Activated naive CD8-positive, alpha-beta T cell treated with anti-CD3 and anti-CD28 coated beads, Interleukin-2, amount 10 ng/mL, durations not matched to agents 7 days and 5 days (primary cell): Measurements from ENCODE around the gene MAD2L2. TPM values are rescaled to one million over a fixed set of nuclear protein-coding genes. Genes with fewer than 3 reads are reported as not detected.

ENCODE experiments used
- ATAC-seq: fragments of 150-1000 bp; cut with Tn5 transposase; one replicate; pipeline ENCODE4 v1.10.0; 2021; ENCODE audit warnings: low read depth, moderate library complexity
- POLR2A ChIA-PET: fragments of 350-600 bp; sonication (Branson Sonifier 250); formaldehyde crosslinking; loops from one replicate; lab custom pipeline; 2021; ENCODE audit warnings: antibody characterized with exemption; lab: Charles Lee
- DNase-seq: peaks from one replicate; pipeline ENCODE4 v3.0.0; 2021
- H3K27ac Mint-ChIP-seq: one replicate; pipeline ENCODE4 v1.8.0; 2022; ENCODE audit warnings: mild to moderate bottlenecking, mixed read lengths
- H3K27me3 Mint-ChIP-seq: one replicate; pipeline ENCODE4 v1.8.0; 2022; ENCODE audit warnings: mild to moderate bottlenecking, moderate library complexity, mixed read lengths
- H3K36me3 Mint-ChIP-seq: one replicate; pipeline ENCODE4 v1.8.0; 2021; ENCODE audit warnings: mild to moderate bottlenecking, mixed read lengths
- H3K4me1 Mint-ChIP-seq: one replicate; pipeline ENCODE4 v1.8.0; 2021; ENCODE audit warnings: mixed read lengths
- H3K4me3 Mint-ChIP-seq: one replicate; pipeline ENCODE4 v1.8.0; 2022; ENCODE audit warnings: mild to moderate bottlenecking, moderate library complexity, mixed read lengths
- H3K9me3 Mint-ChIP-seq: one replicate; pipeline ENCODE4 v1.8.0; 2021; ENCODE audit warnings: mixed read lengths
- total RNA-seq, 2 experiments: library from RNA; stranded (reverse); gene quantifications; one replicate each; pipeline ENCODE4 v1.2.3, GENCODE V29; 2021

MAD2L2 gene
- total RNA-seq, 2 experiments from 2014 or later = 95.4 to 103 TPM

DNA sequence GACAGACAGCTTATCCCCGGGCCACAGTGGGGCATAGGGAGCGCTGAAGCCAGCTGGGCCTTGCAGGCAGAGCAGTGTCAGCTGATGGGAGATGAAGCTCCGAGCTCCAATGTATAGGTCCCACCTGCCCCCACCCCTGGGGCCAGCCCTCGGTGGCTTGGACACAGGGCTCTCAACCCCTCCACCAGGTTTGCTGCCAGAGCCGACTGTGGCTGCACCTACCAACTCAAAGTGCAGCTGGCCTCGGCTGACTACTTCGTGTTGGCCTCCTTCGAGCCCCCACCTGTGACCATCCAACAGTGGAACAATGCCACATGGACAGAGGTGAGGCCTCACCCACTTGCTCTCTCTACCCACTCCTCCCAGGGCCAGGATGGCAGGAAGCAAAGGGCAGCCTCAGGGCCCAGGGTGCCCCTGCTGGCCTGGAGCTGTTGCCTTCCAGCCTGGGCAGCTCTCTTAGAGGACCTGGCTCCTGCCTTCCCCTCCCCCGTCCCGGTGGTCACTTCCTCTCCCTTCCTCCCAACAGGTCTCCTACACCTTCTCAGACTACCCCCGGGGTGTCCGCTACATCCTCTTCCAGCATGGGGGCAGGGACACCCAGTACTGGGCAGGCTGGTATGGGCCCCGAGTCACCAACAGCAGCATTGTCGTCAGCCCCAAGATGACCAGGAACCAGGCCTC lies 7.7 kb downstream of the MAD2L2 start:
- no peak overlapping the region for H3K4me3 Mint-ChIP-seq
- no peak overlapping the region for H3K27ac Mint-ChIP-seq
- DNase-seq (no peak), ATAC-seq (no peak)
- no peaks in the 10 kb centered on the region for H3K9me3 Mint-ChIP-seq
- peaks cover 5% of the 10 kb centered on the region for H3K4me1 Mint-ChIP-seq
- H3K36me3 Mint-ChIP-seq = peaks cover 16% of the 10 kb centered on the region
- POLR2A ChIA-PET = interaction anchor here (0.8 to 3.6 kb wide), 7 partner anchors 8 to 234 kb away, joined by 3 to 22 read pairs (median 5); partner anchors contain the start of genes CLCN6, FBXO6, MAD2L2 and MTHFR
- no peaks in the 10 kb centered on the region for H3K27me3 Mint-ChIP-seq

DNA sequence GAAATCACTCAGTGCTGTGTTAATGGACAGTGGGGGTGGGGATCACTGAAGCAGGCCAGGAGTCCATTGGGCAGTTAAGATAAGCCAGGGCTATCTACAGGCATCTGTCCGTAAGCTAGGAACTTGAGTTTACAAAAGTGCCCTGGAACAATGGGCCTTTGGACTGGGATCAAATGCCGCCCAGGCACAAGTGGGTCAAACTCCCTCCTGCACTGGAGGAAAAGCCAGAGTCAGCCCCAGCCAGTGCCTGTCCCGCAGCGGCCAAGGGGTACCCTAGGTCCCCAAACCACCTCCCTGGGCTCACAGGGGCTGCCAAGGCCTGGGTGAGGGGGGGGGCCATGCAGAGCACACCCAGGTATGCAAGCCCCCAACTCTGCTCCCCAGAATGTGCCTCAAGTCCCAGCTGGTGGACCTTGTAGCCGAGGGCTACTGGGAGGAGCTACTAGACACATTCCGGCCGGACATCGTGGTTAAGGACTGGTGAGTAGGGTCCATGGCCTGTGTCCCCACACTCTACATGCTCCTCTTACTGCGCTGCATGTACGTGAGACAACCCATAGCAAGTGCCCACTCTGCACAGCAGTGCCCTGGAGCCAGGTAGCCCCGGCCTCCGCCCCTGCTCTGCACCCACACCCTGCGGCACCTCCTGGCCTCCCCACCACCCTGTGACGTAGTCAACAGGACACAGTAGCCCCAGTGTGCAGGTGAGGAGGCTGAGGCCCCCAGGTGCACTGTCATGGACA lies 9.2 kb downstream of the MAD2L2 start:
- peaks cover 8% of the 10 kb centered on the region for H3K4me1 Mint-ChIP-seq
- no peak overlapping the region for H3K27ac Mint-ChIP-seq
- ATAC-seq (no peak), DNase-seq (no peak)
- POLR2A ChIA-PET = interaction anchor here (1.1 to 3.6 kb wide), 4 partner anchors 7 to 236 kb away, joined by 3 to 22 read pairs (median 6); partner anchors contain the start of genes FBXO6 and MAD2L2
- no peaks in the 10 kb centered on the region for H3K27me3 Mint-ChIP-seq
- H3K4me3 Mint-ChIP-seq = no peak overlapping the region
- peaks cover 21% of the 10 kb centered on the region for H3K36me3 Mint-ChIP-seq
- H3K9me3 Mint-ChIP-seq = no peaks in the 10 kb centered on the region

DNA sequence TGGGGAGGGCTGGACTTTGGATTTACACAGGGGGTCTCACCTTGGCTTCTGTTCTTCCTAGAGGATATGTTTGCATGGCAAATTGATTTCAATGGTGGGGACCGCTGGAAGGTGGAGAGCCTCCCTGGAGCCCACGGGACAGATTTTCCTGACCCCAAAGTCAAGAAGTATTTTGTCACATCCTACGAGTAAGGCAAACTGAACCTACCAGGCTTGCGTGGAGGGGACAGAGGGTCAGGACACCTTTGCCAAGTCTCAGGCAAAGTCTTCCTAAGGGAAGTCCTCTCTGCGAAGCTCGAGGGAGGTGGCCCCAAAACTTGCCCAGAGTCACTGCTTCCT lies 9.8 kb downstream of the MAD2L2 start:
- Mint-ChIP-seq H3K27ac (no peak overlapping the region), H3K4me1 (peaks cover 9% of the 10 kb centered on the region), H3K36me3 (peaks cover 21% of the 10 kb centered on the region), H3K27me3 (no peaks in the 10 kb centered on the region), H3K9me3 (no peaks in the 10 kb centered on the region), H3K4me3 (no peak overlapping the region)
- ATAC-seq (no peak), DNase-seq (no peak)
- POLR2A ChIA-PET = interaction anchor here (1.4 to 2.2 kb wide), 2 partner anchors 10 to 49 kb away, joined by 4 to 7 read pairs; partner anchors contain the start of gene MAD2L2

DNA sequence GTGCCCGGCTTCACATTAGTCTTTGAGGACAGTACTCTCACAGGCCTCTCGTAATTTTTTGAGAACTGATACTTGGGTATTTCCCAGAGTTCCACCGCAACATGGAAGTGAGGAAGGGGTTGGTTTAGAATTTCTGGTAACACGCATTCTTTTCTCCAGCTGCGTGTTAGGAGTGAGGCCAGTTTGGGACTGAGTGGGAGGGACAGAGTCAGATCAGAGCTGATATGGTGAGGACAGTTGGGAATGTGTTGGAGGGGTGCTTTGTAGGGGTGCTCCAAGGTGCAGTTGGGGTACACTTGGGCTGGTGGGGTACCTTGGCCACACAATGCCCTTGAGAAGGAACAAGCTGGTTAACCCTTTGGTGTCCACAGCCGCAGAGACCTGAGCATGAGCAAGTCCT lies 10.2 kb downstream of the MAD2L2 start:
- ATAC-seq (no peak), DNase-seq (no peak)
- Mint-ChIP-seq H3K27me3 (no peaks in the 10 kb centered on the region), H3K4me1 (peaks cover 12% of the 10 kb centered on the region), H3K36me3 (peaks cover 24% of the 10 kb centered on the region), H3K27ac (no peak overlapping the region), H3K9me3 (no peaks in the 10 kb centered on the region), H3K4me3 (no peak overlapping the region)
- POLR2A ChIA-PET = interaction anchor here (1.4 kb wide), 1 partner anchor 49 kb away, joined by 4 read pairs; no protein-coding TSS in a partner anchor

DNA sequence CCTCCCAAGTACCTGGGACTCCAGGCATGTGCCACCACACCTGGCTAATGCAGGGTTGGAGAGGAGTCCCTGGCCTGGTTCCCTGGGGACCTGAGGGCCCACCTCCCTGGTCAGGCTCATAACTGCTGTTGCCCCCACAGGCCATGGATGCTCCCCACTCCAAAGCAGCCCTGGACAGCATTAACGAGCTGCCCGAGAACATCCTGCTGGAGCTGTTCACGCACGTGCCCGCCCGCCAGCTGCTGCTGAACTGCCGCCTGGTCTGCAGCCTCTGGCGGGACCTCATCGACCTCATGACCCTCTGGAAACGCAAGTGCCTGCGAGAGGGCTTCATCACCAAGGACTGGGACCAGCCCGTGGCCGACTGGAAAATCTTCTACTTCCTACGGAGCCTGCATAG lies 12.4 kb downstream of the MAD2L2 start:
- ATAC-seq = no peak
- no peak for DNase-seq
- Mint-ChIP-seq H3K4me1 (peaks cover 15% of the 10 kb centered on the region), H3K9me3 (no peaks in the 10 kb centered on the region), H3K36me3 (peaks cover 23% of the 10 kb centered on the region), H3K27me3 (no peaks in the 10 kb centered on the region), H3K4me3 (no peak overlapping the region), H3K27ac (no peak overlapping the region)
- POLR2A ChIA-PET = interaction anchor here (1.2 kb wide), 1 partner anchor 12 kb away, joined by 3 read pairs; no protein-coding TSS in a partner anchor

DNA sequence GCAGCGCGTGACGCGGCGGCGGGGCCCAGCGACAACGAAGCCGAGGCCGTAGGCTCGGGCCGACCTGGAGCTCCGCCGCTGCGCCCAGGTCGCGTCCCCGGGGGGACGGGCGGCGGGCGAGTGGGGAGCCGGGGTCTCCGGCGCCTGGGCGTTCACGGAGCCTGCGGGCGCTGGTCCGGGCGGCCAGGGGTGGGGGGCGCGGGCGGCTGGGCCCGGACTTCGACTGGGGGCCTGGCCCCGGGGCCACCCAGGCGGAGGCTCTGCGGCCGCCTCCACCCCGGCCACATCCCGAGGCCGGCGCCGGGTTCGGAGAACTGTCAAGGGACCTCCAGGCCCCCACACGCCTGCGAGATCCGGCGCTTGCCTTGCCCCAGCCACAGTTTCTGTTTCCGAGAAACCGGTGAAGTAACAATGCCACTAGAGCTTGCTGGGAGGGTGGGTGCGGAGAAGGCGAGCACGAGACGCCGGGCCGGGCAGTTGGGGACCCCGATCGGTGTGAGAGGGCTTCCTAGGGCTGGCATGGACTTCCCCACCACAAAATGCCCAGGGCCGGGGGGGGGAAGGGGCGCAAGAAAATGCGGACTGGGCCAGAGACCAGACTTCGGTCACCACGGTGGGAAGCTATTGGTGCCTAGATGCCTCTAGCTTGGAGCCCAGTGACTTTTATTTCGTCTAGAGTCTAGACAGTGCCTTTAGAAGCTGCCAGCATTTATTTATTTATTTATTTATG lies 16.4 kb downstream of the MAD2L2 start:
- POLR2A ChIA-PET = interaction anchor here (0.6 to 5.8 kb wide), 31 partner anchors 9 to 866 kb away, joined by 3 to 86 read pairs (median 5); partner anchors contain the start of genes AGTRAP, CLCN6, DRAXIN and FBXO2
- Mint-ChIP-seq H3K27ac (peak overlapping the region; percentile 89), H3K9me3 (no peaks in the 10 kb centered on the region), H3K27me3 (no peaks in the 10 kb centered on the region), H3K4me3 (peak overlapping the region; percentile 89), H3K36me3 (peaks cover 27% of the 10 kb centered on the region), H3K4me1 (peaks cover 17% of the 10 kb centered on the region)
- DNase-seq = peak; percentile 84
- peak; percentile 82 for ATAC-seq

DNA sequence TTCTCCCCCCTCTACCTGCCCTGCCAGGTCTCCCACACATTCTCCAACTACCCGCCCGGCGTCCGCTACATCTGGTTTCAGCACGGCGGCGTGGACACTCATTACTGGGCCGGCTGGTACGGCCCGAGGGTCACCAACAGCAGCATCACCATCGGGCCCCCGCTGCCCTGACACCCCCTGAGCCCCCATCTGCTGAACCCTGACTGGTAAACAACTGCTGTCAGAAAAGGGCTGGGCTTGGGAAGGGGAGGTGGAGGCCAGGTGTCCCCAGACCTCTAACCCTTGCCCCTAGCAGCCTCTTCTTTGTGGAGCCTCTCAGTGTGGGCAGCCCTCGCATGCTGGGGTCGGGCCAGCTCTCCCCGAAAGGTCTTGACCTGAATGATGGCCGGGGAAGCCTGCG lies 19.8 kb downstream of the MAD2L2 start:
- DNase-seq (no peak), ATAC-seq (no peak)
- H3K9me3 Mint-ChIP-seq = no peaks in the 10 kb centered on the region
- peaks cover 27% of the 10 kb centered on the region for H3K36me3 Mint-ChIP-seq
- POLR2A ChIA-PET = interaction anchor here (5.8 kb wide), 1 partner anchor 59 kb away, joined by 86 read pairs; no protein-coding TSS in a partner anchor
- no peak overlapping the region for H3K27ac Mint-ChIP-seq
- peaks cover 7% of the 10 kb centered on the region for H3K4me1 Mint-ChIP-seq
- no peak overlapping the region for H3K4me3 Mint-ChIP-seq
- no peaks in the 10 kb centered on the region for H3K27me3 Mint-ChIP-seq

DNA sequence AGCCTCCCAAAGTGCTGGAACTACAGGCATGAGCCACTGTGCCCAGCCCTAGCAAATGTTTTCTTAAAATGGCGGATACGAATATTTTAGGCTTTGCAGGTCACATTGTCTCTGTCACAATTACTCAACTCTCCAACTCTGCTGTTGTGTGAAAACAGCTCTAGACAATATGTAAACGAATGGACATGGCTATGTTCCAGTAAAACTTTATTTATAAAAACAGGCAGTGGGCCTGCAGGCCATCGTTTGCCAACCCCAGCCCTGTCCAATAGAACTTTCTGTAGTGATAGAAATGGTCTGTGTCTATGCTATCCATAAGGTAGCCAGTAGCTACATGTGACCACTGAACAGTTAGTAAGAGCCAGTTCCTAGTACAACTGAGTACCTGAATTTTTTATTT lies 21.2 kb downstream of the MAD2L2 start:
- Mint-ChIP-seq H3K36me3 (peaks cover 27% of the 10 kb centered on the region), H3K9me3 (no peaks in the 10 kb centered on the region), H3K27me3 (no peaks in the 10 kb centered on the region), H3K27ac (no peak overlapping the region), H3K4me3 (no peak overlapping the region), H3K4me1 (peaks cover 7% of the 10 kb centered on the region)
- POLR2A ChIA-PET = no interaction called here
- ATAC-seq = no peak
- DNase-seq = no peak

DNA sequence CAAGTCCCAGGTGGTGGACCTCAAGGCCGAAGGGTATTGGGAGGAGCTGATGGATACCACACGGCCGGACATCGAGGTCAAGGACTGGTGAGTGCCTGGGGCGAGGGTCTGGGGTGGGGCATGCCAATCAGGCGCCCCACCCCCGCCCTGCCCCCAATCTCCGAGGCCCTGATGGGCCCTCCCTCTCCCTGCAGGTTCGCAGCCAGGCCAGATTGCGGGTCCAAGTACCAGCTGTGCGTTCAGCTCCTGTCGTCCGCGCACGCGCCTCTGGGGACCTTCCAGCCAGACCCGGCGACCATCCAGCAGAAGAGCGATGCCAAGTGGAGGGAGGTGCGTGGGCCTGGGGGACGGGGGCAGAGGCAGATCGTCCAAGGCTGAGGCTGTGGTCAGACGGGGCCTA lies 22.4 kb downstream of the MAD2L2 start:
- no peaks in the 10 kb centered on the region for H3K27me3 Mint-ChIP-seq
- POLR2A ChIA-PET = interaction anchor here (1.2 kb wide), 1 partner anchor 250 kb away, joined by 3 read pairs; no protein-coding TSS in a partner anchor
- H3K9me3 Mint-ChIP-seq = no peaks in the 10 kb centered on the region
- no peak overlapping the region for H3K27ac Mint-ChIP-seq
- no peak for ATAC-seq
- H3K4me1 Mint-ChIP-seq = peaks cover 4% of the 10 kb centered on the region
- peaks cover 27% of the 10 kb centered on the region for H3K36me3 Mint-ChIP-seq
- no peak overlapping the region for H3K4me3 Mint-ChIP-seq
- no peak for DNase-seq

DNA sequence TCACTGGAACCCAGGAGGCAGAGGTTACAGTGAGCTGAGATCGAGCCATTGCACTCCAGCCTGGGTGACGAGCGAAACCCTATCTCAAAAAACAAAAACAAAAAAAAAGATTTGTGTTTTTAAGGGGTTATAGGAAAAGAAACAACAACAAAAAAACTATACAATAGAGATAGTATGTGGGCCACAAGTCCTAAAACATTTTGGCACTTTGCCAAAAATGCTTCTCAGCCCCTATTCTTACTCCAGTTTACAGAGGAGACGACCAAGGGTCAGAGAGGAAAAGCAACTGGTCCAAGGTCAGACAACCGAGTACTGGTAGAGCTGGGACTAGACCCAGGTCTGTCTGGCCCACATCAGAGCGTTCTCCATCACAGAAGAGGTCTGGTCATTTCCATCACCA lies 23.3 kb downstream of the MAD2L2 start:
- POLR2A ChIA-PET = interaction anchor here (1.5 kb wide), 1 partner anchor 62 kb away, joined by 4 read pairs; no protein-coding TSS in a partner anchor
- Mint-ChIP-seq H3K27me3 (no peaks in the 10 kb centered on the region), H3K4me3 (no peak overlapping the region), H3K9me3 (no peaks in the 10 kb centered on the region), H3K27ac (no peak overlapping the region), H3K36me3 (peaks cover 25% of the 10 kb centered on the region), H3K4me1 (peaks cover 10% of the 10 kb centered on the region)
- DNase-seq = no peak
- ATAC-seq = no peak

DNA sequence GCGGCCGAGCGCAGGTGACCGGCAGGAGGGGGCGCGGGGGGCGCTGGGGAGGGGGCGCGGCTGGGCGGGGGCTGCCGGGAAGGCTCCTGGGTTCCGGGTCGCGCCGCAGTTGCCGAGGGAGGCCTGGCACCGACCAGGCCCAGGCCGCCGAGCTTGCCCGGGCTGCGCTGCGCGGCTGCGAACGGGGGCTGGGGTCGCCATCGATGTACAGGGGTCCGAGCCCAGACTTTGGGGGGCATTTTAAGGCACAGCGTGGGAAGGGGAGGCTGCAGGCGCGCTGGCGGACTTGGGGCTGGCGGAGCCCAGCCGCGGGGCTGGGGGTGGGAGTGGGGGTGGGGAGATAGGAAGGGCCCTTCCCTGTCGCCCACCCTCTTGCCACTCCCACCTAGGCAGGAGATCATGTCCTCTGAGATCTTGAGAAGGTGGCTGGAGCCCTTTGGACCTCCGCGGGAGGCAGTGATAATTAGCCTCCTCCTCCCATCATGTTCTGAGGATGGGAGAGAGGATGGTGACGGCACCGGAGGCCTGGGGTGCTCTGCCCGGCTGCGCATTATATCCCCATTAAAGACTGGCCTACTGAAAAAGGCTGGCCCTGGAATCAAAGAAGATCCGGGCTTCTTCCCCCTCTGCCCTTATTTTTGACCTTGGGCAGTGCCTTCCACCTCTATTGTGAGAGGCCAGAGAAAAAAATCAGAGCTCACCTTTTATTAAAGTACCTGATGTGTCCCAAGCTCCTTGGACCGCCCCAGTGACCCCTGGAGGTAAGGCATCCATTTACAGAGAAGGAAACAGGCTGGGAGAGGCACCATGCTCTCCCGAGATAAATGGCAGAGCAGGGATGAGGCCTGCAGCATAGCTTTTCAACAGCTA lies 25.8 kb downstream of the MAD2L2 start:
- Mint-ChIP-seq H3K27ac (peak overlapping the region; percentile 72), H3K9me3 (no peaks in the 10 kb centered on the region), H3K4me1 (peaks cover 16% of the 10 kb centered on the region), H3K27me3 (no peaks in the 10 kb centered on the region), H3K36me3 (peaks cover 16% of the 10 kb centered on the region), H3K4me3 (peak overlapping the region; percentile 82)
- DNase-seq = no peak
- POLR2A ChIA-PET = interaction anchor here (0.5 to 8.2 kb wide), 10 partner anchors 8 to 255 kb away, joined by 3 to 86 read pairs (median 4); partner anchors contain the start of gene FBXO6
- peak; percentile 20 for ATAC-seq
